Dermis lymphatic vessel endothelial cell (primary cell): Measurements from ENCODE around the gene AGMAT. TPM values are rescaled to one million over a fixed set of nuclear protein-coding genes. Genes with fewer than 3 reads are reported as not detected.

Experiments used
- total RNA-seq: library from RNA; depleted of rRNA; stranded (reverse); fragments of >200 nt; gene quantifications from 2 replicates; pipeline ENCODE4 v1.2.1, GENCODE V29; 2014

The AGMAT gene
- 0.11 and 0.17 TPM in 2 replicates for total RNA-seq

GRCh38 chr1:15584489-15585363, at the start of gene AGMAT:
AGMAT (minus strand) TSS chr1:15585051; CDS start chr1:15584967, 84 bp downstream.

GRCh38 chr1:15617173-15618076, 32.6 kb upstream of the AGMAT start, which contains the start of gene DDI2:
DDI2 (plus strand) TSS chr1:15617458; CDS start chr1:15617671, 213 bp downstream.

DNA sequence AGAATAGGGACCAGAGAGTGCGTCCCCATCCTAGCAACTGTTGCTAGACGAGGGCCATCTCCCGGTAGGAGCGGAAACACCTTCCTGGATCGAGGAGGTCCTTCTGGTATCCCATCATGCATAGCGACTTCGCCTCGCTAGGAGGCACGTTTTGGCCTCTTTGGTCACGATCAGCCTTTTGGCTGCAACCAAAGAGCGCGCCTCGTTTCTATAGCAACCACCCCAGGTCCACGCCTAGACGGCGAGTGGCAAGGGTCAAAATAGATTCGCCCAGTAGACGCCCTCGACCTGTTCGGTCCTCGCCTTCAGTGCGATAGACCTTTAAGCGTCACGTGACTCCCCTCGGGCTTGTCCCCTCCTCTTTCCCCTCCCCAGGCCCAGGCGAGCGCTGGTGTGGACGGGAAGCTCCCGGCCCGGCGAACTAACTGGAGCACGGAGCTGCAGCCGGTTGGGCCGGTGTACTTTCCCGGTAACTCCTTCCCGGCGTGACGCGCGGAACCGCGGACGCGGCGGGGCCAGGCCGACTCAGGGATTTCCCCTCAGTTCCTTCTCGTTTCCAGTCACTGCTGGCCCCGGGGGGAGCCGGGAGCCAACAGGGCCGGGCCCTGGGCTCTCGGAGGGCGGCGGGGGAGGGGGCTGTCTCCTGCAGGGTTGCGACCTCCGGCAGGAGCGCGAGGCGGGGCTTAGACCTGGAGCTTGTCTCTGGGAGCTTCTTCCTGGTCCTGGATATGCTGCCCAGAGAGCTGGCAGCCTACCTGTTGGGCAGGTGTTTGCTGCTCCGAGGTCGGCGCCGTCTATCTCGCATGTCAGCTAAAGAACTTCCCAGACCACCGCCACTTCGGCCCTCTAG, 58.1 kb downstream of the AGMAT start, which contains the start of gene DNAJC16:
TSS of gene DNAJC16 (plus strand) at position 359 of the 850 bp plus-strand sequence. CDS start 2,258 bp downstream, outside the sequence.

GRCh38 chr1:15524021-15524282, 60.9 kb downstream of the AGMAT start, which contains the start of gene CASP9:
CASP9 (minus strand) TSS chr1:15524215; CDS start chr1:15524200, 15 bp downstream.

Other genes with a start within 250 kb of the AGMAT start
- gene EFHD2, start 175.2 kb downstream of the AGMAT start, total RNA-seq, result 27.3 and 28.3 TPM in 2 replicates
- gene CTRC, start 146.6 kb downstream of the AGMAT start, total RNA-seq, result not detected in 2 replicates
- not detected in 2 replicates for gene CELA2A, start 128.3 kb downstream of the AGMAT start, total RNA-seq
- not detected in 2 replicates for gene CELA2B, start 108.9 kb downstream of the AGMAT start, total RNA-seq
- gene CASP9, start 60.8 kb downstream of the AGMAT start, total RNA-seq, result 2.4 and 4.4 TPM in 2 replicates
- 10.9 and 11.6 TPM in 2 replicates for gene DNAJC16, start 58.2 kb downstream of the AGMAT start, total RNA-seq
- gene DDI2, start 32.4 kb upstream of the AGMAT start, total RNA-seq, result 13.3 and 19.1 TPM in 2 replicates
- 40.6 and 51.8 TPM in 2 replicates for gene PLEKHM2, start 99.3 kb upstream of the AGMAT start, total RNA-seq
- 0.22 and 0.34 TPM in 2 replicates for gene SLC25A34, start 151.2 kb upstream of the AGMAT start, total RNA-seq
- gene TMEM82, start 157.4 kb upstream of the AGMAT start, total RNA-seq, result not detected in 2 replicates
- 85.3 and 96.4 TPM in 2 replicates for gene FBLIM1, start 173.7 kb upstream of the AGMAT start, total RNA-seq
- gene UQCRHL, start 222.6 kb upstream of the AGMAT start, total RNA-seq, result 4.8 and 6.6 TPM in 2 replicates